GM11168 (cell line): ENCODE data around the gene BMERB1.
"Not testable (repeated sequence)": the region's sequence is repeated elsewhere in the genome, so short reads cannot be mapped to it uniquely, and the experiment has no call there.

ENCODE experiments used
- in situ Hi-C: fragments of 300-500 bp; cut with MboI; formaldehyde crosslinking; loops from one replicate; pipeline ENCODE4 v1.12.0; 2022; ENCODE audit warnings: low sequenced_read_pairs; ENCODE audit not compliant: unreplicated experiment

The BMERB1 gene

DNA sequence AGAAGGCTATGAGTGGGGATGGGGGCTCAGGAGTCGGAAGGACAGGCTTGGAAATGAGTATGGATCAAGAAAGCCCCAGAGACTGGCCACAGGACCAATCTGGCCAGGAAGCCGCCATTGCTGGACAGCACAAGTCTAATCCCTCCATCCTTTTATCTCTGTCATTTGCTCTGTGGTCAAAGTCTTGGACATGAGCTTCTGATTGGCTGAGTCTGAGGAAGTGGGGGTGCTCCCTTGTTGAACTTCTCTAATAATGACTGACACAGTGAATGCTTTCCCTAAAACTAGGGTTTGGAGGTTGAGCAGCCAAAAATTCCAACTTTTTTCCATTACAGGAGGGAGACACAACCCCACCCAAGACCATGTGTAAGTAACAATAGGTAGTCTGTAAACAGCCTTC lies 111.2 kb downstream of the BMERB1 start:
- in situ Hi-C loops, result no loop called here

DNA sequence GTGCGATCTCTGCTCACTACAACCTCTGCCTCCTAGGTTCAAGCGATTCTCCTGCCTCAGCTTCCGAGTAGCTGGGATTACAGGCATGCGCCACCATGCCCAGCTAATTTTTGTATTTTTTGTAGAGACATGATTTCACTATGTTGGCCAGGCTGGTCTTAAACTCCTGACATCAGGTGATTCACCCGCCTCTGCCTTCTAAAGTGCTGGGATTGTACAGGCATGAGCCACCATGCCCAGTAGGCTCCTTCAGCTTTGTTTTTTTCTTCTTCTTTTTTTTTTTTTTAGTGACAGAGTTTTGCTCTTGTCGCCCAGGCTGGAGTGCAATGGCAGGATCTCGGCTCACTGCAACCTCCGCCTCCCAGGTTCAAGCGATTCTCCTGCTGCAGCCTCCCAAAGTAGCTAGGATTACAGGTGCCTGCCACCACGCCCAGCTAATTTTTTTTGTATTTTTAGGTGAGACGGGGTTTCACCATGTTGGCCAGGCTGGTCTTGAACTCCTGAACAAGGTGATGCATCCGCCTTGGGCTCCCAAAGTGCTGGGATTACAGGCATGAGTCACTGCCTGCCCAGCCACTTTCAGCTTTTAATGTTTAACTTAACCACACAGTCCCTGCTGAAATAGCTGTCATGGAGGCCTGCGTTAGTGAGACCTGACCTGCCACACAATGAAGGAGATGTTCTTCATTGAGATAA lies 112.8 kb downstream of the BMERB1 start:
- in situ Hi-C loops, result not testable (repeated sequence)

GRCh38 chr16:15547768-15548096 lies 113.3 kb downstream of the BMERB1 start:
- in situ Hi-C loops, result no loop called here

DNA sequence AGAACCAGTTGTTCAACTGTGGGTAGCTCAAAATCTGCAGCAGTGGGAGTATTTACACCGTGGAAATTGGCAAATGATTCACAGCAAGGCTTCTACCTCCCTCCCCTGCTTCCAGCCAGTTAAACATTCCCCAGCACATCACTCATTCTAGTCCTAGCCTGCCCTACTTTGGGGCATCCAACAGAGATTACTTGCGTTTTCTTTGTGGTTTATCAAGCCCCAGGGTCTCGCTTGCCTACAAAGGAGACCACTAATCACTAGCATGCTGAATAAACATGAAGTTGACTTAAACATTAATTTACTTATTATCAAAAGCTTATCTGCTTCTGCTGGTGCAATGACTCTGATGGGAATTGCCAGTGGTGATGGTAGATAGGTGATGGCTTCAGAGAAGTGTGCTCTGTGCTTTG lies 114.1 kb downstream of the BMERB1 start:
- in situ Hi-C loops, result no loop called here

DNA sequence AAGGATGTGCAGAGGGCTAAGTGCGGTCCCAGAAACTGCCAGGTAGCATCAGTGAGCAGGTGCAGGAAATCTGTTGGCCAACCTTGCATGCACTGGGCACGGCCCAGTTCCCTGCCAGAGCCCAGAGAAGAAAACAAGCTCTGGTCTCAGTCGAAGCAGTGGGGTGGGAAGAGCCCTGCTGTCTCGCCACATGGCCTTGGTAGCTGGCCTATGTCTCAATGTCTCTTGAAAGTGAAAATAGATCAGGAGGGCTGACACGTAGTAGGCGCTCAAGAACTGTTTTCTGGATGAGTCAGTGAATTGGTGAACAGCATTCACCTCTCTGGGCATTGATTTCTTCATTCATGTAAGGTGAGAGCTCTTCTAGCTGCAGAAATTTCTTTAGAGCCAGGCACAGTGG lies 118.1 kb downstream of the BMERB1 start:
- in situ Hi-C loops, result no loop called here

DNA sequence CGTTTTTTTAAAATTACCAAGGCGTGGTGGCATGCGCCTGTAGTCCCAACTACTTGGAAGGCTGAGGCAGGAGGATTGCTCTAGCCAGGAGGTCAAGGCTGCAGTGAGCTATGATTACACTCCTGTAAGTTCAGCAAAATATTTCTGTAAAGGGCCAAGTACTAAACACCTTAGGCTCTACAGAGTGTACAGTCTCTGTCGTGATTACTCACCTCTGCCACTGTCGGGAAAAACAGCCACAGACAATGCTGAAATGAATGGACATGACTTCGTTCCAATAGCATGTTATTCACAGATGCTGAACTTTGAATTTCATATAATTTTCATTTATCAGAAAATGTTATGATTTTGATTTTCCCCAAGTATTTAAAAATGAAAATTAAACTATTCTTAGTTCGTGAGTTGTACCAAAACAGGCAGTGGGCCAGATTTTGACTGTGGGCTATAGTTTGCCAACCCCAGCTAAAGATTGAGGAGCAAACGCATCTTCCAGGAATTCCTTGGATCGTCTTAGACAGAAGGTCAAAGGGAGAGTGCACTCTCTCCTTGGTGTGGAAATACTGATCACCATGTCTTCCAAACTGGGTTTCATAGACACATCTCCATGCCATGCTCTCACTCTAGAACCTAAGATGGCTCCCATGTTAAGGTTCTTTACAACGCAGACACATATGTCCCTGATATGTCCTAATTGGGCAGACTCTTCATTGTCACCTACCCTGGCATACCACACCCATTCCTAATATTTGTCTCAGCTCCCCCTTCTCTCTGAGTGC lies 119.1 kb downstream of the BMERB1 start:
- in situ Hi-C loops, result no loop called here

- in situ Hi-C loops, result no loop called here
Observed at GRCh38 chr16:15556130-15556529, 121.7 kb downstream of the BMERB1 start.

GRCh38 chr16:15557258-15557657 lies 122.9 kb downstream of the BMERB1 start:
- in situ Hi-C loops, result no loop called here

- in situ Hi-C loops, result no loop called here
Observed at GRCh38 chr16:15559176-15559575, 124.8 kb downstream of the BMERB1 start.

DNA sequence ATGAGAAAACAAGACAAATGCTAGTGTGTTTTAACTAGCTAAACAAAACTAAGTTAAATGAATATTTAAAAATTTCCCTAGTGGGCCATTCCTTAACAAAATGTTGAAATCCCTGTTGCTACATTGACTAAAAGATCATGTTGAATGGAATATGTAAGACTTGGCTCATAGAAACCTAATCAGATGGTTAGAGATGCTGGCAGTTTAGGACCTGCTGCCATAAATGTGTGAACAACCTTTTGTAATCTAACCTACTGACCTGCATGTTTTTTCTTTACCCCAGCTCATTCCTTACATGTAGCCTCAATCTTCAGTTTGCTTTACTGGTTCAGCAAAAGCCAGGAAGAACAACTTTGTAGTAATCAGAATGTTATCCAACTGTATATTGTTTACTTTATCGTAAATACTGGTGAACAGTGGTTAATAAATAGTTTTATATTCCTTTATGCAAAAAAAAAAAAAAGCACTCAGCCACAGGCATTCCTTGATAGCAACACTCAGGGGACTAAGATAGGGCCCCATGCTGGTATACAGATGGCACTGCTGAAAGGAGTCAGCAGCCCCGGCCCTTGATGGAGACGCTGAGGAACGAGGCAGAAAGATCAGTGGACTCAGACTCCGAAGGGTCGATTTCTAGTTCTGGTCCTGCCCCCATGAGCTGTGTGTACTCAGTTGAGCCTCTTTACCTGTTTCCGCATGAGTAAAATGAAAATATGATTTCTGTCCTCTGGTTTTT lies 130.4 kb downstream of the BMERB1 start:
- in situ Hi-C loops, result no loop called here

DNA sequence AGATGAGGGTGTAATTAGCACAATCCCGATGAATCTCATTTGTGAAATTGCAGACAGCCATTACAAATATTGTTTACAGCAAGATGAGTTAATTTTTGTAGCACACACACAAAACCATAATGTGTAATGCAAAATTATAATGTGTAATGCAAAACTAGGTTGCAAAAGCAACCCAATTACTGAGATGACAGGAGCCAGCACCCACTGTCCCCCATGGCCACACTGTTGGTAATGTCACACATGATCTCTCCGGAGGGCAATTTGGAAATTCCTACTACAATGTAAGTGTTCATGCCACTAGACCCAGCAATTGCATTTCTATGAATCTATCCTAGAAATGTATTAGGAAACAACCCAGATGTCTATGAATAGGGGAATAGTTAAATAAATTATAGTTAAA lies 131.7 kb downstream of the BMERB1 start:
- in situ Hi-C loops, result no loop called here

DNA sequence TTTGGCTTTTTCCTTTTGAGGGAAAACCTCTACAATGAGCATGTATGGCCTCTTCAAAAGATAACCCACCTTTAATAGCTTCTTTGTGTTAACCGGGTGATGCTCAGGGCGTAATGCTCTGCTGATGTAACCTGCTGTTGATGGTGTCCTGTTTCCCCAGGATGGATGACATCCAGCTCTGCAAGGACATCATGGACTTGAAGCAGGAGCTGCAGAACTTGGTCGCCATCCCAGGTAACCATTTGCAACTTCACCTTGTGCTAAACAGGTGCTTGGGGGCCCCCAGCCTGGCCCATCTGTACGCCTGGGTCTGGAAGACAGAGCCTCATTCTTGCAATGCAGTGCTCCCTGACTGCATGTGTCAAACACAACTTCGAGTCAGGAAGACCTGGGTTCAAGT lies 133.4 kb downstream of the BMERB1 start:
- in situ Hi-C loops, result no loop called here

- in situ Hi-C loops, result not testable (repeated sequence)
Observed at GRCh38 chr16:15570666-15571065, 136.3 kb downstream of the BMERB1 start.

DNA sequence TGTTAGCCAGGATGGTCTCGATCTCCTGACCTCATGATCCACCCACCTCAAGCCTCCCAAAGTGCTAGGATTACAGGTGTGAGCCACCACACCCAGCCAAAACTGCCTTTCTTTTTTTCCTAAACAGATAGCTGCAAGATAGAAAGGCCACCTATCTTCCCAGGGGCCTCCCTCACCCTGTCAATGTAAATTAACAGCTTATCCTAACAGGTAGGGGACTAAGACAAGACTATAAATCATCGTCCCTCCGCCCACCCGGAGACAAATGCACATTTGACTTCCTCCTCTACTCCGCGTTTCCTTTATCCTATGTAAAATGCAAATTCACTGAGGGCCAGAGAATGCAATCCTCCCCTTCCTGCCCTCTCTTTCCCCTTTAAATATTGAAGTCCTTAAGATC lies 137.2 kb downstream of the BMERB1 start:
- in situ Hi-C loops, result no loop called here

- in situ Hi-C loops, result no loop called here
Observed at GRCh38 chr16:15572329-15573001, 138.1 kb downstream of the BMERB1 start.

DNA sequence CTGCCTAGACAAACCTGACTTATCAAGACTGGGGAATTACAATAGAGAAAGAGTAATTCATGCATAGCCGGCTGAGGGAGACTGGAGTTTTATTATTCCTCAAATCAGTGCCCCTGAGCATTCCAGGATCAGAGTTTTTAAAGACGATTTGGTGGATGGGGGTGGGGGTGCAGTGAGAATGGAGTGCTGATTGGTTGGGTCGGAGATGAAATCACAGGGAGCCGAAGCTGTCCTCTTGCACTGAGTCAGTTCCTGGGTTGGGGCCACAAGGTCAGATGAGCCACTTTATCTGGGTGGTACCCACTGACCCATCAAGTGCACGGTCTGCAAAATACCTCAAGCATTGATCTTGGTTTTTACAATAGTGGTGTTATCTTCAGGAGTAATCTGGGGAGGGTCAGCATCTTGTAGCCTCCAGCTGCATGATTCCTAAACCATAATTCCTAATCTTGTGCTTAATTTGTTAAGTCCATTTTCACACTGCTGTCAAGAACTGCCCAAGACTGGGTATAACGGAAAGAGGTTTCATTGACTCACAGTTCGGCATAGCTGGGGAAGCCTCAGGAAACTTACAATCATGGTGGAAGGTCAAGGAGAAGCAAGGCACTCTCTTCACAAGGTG lies 139.0 kb downstream of the BMERB1 start:
- in situ Hi-C loops, result no loop called here

DNA sequence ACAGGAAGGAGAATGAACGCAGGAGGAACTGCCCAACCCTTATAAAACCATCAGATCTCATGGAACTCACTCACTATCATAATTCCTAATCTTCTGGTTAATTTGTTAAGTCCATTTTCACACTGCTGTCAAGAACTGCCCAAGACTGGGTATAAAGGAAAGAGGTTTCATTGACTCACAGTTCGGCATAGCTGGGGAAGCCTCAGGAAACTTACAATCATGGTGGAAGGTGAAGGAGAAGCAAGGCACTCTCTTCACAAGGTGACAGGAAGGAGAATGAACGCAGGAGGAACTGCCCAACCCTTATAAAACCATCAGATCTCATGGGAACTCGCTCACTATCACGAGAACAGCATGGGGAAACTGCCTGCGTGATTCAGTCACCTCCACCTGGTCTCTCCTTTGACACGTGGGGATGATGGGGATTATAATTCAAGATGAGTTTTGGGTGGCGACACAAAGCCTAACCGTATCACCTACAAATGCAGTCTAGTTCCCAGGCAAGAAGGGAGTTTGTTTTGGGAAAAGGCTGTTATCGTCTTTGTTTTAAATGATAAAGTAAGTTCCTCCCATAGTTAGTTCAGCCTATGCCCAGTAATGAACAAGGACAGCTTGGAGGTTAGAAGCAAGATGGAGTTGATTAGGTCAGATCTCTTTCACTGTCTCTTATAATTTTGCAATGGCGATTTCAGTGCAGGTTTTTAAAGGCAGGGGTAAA lies 139.7 kb downstream of the BMERB1 start:
- in situ Hi-C loops, result not testable (repeated sequence)

- in situ Hi-C loops, result no loop called here
Observed at GRCh38 chr16:15574614-15574948, 140.2 kb downstream of the BMERB1 start.

DNA sequence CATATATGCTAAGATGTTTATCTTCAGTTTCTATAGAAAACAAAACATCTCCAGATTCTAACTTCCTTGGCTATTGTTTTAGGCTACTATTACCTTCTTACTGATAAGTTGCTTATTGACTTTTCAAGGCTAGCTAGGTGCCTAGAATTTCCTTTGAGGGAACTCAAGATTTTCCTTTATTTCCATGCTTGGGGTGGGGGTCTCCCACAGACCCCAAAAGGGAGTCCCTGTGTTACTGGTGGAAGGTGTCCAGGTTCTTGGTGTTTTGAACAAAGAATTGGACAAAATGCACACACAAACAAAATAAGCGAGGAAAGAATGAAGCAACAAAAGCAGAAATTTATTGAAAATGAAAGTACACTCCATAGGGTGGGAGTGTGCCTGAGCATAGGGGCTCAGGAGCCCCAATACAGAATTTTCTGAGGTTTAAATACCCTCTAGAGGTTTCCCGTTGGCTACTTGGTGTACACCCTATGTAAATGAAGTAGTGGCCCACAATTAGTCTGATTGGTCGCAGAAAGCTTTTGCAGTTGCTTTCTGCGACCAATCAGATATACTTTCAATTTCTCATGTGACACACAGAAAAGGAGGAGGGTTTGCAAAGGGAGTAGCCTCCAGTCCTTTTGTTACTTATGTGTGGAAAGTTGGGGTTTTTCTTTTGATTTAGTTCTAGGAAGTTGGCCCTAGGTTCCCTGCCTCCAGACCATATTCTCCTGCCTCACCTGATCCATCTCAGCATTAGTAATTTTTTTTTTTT lies 141.1 kb downstream of the BMERB1 start:
- in situ Hi-C loops, result no loop called here
